GM19438 (cell line): ENCODE measurements around the gene CD2AP.
"Not testable (repeated sequence)": the region's sequence is repeated elsewhere in the genome, so short reads cannot be mapped to it uniquely, and the experiment has no call there.

Source experiments
- ATAC-seq: cut with Tn5 transposase; IDR thresholded peaks from one replicate; pipeline ENCODE4 v1.9.1; 2021; ENCODE audit warnings: low read depth; ENCODE audit not compliant: unreplicated experiment

CD2AP gene

GRCh38 chr6:47477497-47478232, at the start of gene CD2AP:
TSS of gene CD2AP (plus strand) at chr6:47477789. CDS start at chr6:47478245, 456 bp downstream.
- peak; percentile 76 for ATAC-seq

DNA sequence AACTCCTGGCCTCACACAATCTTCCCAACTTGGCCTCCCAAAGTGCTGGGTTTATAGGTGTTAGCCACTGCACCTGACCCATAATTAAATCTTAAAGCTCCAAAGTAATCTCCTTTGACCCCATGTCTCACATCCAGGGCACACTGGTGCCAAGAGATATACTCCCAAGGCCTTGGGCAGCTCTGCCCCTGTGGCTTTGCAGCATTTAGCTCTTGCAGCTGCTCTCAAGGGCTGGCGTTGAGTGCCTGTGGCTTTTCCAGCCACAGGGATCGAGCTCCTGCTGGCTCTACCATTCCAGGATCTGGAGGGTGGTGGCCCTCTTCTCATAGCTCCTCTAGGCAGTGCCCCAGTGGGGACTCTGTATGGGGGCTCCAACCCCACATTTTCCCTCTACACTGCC, 49.3 kb upstream of the CD2AP start:
- ATAC-seq, result no peak

DNA sequence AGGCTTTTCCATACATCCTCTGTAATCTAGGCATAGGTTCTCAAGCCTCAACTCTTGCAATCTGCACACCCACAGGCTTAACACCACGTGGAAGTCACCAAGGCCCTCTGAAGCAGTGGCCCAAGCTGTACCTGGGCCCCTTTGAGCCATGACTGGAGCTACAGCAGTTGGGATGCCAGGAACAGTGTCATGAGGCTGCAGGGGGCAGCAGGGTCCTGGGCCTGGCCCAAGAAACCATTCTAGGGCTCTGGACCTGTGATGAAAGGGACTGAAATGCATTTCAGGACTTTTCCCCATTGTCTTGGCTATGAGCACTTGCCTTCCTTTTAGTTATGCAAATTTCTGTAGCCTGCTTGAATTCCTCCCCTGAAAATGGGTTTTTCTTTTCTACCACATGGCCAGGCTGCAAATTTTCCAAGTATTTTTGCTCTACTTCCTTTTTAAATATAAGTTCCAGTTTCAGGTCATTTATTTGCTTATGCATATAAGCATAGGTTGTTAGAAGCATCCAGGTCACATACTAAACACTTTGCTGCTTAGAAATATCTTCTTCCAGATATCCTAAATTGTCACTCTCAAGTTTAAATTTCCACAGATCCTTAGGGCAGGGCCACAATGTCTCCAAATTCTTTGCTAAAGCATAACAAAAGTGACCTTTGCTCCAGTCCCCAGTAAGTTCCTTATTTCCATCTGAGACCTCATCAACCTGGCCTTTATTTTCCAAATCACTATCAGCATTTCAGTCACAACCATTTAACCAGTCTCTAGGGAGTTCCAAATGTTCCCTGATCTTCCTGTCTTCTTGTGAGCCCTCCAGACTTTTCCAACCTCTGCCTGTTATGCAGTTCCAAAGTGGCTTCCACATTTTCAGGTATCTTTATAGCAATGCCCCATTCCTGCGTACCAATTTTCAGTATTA, 48.6 kb upstream of the CD2AP start:
- ATAC-seq, result no peak

- ATAC-seq, result no peak
Measured at GRCh38 chr6:47434372-47435253, 43.0 kb upstream of the CD2AP start.

- no peak for ATAC-seq
Measured at GRCh38 chr6:47435254-47435612, 42.4 kb upstream of the CD2AP start.

- peak; percentile 66 for ATAC-seq
Measured at GRCh38 chr6:47437592-47437991, 40.0 kb upstream of the CD2AP start.

DNA sequence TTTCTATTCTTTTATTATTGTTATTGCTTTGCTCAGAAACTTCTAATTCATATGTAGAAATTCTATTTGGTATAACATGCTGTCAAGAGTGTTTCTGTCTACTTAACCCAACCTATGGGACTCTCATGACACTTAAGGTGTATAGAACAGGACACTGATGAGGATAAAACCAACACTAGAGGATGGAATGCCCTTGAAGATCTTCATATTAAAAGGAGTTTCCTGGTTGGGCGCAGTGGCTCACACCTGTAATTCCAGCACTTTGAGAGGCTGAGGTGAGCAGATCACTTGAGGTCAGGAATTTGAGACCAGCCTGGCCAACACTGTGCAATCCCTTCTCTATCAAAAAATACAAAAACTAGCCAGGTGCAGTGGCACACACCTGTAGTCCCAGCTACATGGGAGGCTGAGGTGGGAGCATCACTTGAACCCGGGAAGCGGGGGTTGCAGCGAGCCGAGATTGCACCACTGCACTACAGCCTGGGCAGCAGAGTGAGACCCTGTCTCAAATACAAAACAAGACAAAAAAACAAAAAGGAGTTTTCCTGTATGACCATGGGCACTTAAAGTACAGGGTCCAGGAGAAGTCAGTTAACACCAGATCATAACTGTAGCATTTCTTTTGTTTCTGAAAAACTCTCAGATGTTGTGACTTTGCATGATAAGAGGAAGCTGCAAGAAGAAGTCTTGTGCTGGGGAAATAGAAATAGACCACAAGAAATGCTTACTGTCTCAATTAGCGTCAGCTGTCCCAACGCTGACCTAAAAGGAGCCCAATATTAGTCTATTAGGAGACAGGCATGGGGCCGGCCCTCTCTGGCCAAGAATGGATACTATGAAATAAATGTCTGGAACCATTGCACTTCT, 38.9 kb upstream of the CD2AP start:
- ATAC-seq, result peak; percentile 68

GRCh38 chr6:47439348-47439668, 38.3 kb upstream of the CD2AP start:
- ATAC-seq, result no peak

- ATAC-seq, result no peak
Measured at GRCh38 chr6:47440719-47441118, 36.9 kb upstream of the CD2AP start.

- not testable (repeated sequence) for ATAC-seq
Measured at GRCh38 chr6:47444964-47445363, 32.6 kb upstream of the CD2AP start.

- ATAC-seq, result no peak
Measured at GRCh38 chr6:47446669-47447330, 30.8 kb upstream of the CD2AP start.

DNA sequence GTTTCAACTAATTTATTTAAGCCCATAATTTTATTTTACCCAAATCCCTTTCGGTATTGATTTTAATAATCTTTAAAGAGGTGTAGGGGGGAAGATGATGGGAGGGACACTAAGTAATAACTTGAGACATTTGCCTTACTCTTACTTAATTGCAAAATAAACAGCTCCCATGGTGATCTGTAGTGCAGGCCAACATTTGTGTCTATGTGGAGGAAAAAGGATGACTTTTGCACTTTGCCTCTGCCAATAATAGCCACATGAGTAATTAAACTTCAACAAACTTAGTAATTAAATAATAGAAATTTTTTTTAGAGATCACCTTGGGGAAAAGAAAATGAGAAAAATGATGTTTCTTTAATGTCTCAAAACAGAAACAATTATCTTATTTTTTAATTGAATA, 29.9 kb upstream of the CD2AP start:
- ATAC-seq, result no peak

- no peak for ATAC-seq
Measured at GRCh38 chr6:47451162-47451561, 26.4 kb upstream of the CD2AP start.

DNA sequence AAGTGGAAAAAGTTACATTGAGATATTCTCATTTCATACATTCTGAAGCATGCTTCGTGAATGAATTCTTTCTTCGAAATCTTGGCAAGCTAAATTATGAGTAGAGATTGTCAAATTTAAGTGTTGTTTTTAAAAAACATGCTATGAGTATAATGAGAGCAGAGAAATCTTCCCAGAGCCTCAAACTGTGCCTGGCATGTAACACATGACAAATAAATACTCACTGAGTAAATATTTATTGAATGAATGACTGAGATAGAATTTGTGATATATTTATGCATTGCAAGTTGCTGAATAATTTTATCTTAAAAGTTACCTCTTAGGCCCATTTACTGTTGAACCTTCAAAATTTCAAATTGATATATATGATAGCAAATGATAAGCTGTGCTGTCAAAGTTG, 24.7 kb upstream of the CD2AP start:
- ATAC-seq, result no peak

DNA sequence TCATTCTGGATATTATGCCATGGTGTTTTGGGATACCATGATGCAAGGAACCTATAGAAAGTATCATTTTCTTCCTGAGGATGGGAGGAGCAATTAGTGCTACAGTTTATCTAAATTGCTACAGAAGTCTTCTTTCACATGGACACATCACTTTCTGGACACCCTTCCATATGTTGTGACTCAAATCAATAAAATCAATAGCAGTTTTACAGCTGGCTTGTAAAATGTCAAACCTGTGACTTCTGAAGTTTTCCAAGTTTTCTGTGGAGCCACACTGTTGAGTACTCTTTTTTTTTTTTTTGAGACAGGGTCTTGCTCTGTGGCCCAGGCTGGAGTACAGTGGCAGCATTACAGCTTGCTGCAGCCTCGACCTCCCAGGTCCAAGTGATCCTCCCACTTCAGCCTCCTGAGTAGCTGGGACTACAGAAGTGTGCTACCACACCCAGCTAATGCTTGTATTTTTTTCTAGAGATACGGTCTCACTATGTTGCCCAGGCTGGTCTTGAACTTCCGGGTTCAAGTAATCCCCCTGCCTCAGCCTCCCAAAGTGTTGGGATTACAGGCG, 24.1 kb upstream of the CD2AP start:
- ATAC-seq, result no peak

DNA sequence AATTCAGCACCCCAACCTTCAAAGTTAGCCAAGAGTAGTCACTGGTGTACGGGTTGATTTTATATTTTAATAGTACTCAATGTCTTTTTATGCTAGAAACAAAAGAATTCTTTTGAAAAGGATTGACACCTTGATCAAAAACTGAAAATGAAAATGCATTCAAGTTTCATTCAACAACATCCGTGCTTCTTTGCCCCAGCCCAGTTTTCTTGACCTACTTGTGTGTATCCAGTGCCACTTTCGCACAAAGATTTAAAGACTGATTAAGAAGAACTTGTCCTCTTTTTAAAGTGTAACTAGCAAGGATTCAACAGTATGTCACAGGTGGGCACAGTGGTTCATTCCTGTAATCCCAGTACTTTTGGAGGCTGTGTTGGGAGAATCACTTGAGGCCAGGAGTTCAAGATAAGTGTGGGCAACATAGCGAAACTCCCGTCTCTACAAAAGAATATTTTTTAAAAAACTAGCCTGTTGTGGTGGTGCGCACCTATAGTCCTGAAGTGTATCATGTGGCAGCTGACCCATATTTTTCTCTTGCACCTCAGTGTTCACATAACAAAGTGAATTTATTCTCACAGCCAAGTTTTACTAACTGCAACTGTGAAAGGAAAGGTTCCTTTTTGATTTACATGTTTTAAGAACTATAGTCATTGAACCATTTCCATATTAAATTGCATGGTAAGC, 22.7 kb upstream of the CD2AP start:
- ATAC-seq, result no peak

DNA sequence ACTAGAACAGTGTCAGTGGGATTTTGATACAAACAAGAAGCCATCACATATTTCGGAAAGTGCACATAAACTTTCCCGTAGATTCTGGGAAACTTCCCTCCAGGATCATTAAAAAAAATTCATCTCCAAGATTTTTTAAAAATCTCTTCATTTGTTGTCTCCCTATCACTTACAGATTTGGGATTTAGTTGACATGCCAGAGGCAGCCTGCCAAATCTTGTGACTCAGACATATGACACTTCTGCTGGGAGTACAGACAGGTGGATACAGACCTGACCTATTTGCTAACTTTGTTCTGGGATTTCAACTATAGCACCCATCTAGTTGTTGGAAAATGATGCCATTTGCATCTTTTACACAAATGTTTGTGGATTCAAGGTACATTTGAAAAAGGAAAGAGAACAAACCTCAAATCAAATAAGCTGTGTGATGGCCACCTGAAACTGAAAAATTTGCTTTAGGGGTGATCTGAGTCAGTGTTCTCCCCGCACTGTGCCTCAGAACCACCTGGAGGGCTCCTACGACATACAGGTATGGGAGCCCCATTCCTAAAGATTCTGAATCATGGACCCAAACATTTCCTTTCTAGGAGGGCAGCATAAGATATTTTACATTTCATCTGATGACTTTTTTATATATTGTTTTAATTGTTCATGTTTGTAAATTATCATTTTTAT, 21.9 kb upstream of the CD2AP start:
- ATAC-seq, result peak; percentile 75

DNA sequence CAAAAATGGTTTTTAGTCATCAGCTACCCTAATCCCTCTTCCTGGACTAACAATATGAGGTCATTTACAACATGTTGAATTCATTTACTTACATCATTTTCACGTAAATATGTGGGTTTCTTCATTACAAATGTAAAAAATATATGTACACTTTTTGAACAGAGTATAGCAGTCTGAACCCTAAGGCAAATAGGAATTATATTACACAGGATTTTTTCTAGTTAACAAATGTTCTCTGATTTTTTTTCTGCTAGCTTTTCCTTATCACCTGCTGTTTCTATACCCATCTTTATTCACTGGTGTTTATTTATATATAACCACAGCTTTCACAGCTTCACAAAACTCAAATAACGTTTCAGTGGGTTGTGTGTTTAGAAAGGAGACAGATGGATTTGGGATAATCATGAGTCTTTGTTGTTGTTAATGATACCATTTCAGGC, 21.0 kb upstream of the CD2AP start:
- no peak for ATAC-seq
